Smooth muscle cell (in vitro differentiated cells): Measurements from ENCODE around the gene WDTC1. TPM values are rescaled to one million over a fixed set of nuclear protein-coding genes. Genes with fewer than 3 reads are reported as not detected.
"Not testable (repeated sequence)": the region's sequence is repeated elsewhere in the genome, so short reads cannot be mapped to it uniquely, and the experiment has no call there.

Experiments
- DNase-seq: peaks from one replicate; lab custom pipeline; 2025; ENCODE audit not compliant: unreplicated experiment; lab: John Stamatoyannopoulos, UW
- H2AFZ ChIP-seq: fragments of 200-600 bp; sonication (generic); 2 replicates; pipeline ENCODE4 v1.6.0; 2016; ENCODE audit warnings: antibody characterized with exemption, low read depth, mild to moderate bottlenecking
- H3F3A ChIP-seq: fragments of 200-600 bp; sonication (generic); 2 replicates; pipeline ENCODE4 v1.6.0; 2017; ENCODE audit warnings: antibody characterized with exemption, low read depth
- H3K27ac ChIP-seq: fragments of 200-600 bp; sonication (generic); 2 replicates; pipeline ENCODE4 v1.5.1; 2016; ENCODE audit warnings: low read depth, mild to moderate bottlenecking
- H3K27me3 ChIP-seq: fragments of 200-600 bp; sonication (generic); 2 replicates; pipeline ENCODE4 v1.6.1; 2016; ENCODE audit warnings: low read depth, mild to moderate bottlenecking
- H3K36me3 ChIP-seq: fragments of 200-600 bp; sonication (generic); 2 replicates; pipeline ENCODE4 v1.5.1; 2016; ENCODE audit warnings: low read depth
- H3K4me1 ChIP-seq: fragments of 200-600 bp; sonication (generic); 2 replicates; pipeline ENCODE4 v1.5.1; 2016; ENCODE audit warnings: low read depth
- H3K4me2 ChIP-seq: fragments of 200-600 bp; sonication (generic); 2 replicates; pipeline ENCODE4 v1.6.0; 2016; ENCODE audit warnings: mild to moderate bottlenecking
- H3K4me3 ChIP-seq: fragments of 200-600 bp; sonication (generic); 2 replicates; pipeline ENCODE4 v1.5.1; 2016; ENCODE audit warnings: mild to moderate bottlenecking
- H3K79me2 ChIP-seq: fragments of 200-600 bp; sonication (generic); 2 replicates; pipeline ENCODE4 v1.6.0; 2016; ENCODE audit warnings: low read depth, mild to moderate bottlenecking
- H3K9ac ChIP-seq: fragments of 200-600 bp; sonication (generic); 2 replicates; pipeline ENCODE4 v1.6.0; 2016; ENCODE audit warnings: low read depth
- H3K9me3 ChIP-seq: fragments of 200-600 bp; sonication (generic); replicated peaks from 2 replicates; pipeline ENCODE4 v1.5.1; 2016; ENCODE audit warnings: low read depth
- H4K20me1 ChIP-seq: fragments of 200-600 bp; sonication (generic); 2 replicates; pipeline ENCODE4 v1.6.0; 2016; ENCODE audit warnings: low read depth
- WGBS: methylation state at CpG from one replicate; pipeline ENCODE4 v1.1.7; 2016; ENCODE audit warnings: low lambda C conversion rate; 5-methylcytosine and 5-hydroxymethylcytosine counted together
- polyA plus RNA-seq: library from polyadenylated mRNA; unstranded; fragments of >200 nt; fragmentation: Nextera tagmentation; extraction: Ambion mirVana; gene quantifications from 2 replicates; pipeline ENCODE4 v1.2.1, GENCODE V29; 2016
- total RNA-seq: library from RNA; depleted of rRNA; stranded (reverse); fragments of >200 nt; gene quantifications from 2 replicates; pipeline ENCODE4 v1.2.3, GENCODE V29; 2014
- TF ChIP-seq, protein P1 (sequence below): fragments of 200-600 bp; sonication (generic); IDR thresholded peaks from 2 replicates; pipeline ENCODE4 v1.5.1; 2017; ENCODE audit warnings: borderline replicate concordance, mild to moderate bottlenecking, antibody characterized with exemption; ENCODE audit not compliant: insufficient read depth, poor library complexity, severe bottlenecking

The WDTC1 gene
- total and polyA plus RNA-seq, 2 experiments from 2014 or later: 5.4 to 10.3 TPM

DNA sequence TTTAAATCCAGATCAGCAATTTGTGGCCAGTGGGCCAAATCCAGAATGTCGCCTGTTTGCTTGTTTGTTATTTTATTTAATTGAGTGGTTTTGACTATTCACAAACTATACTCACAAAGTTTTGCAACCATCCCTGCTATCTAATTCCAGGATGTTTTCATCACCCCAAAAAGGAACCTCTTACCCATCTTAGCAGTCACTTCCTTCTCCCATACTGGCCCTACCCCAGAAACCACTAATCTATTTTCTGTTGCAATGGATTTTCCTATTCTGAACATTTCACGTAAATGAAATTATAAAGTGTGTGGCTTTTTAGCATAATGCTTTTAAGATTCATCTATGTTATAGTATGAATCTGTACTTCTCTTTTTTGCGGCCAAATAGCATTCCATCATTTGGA, 41.3 kb downstream of the WDTC1 start:
- no peak for DNase-seq
- H4K20me1 ChIP-seq: no peaks in the 10 kb centered on the region
- no peak overlapping the region for H3K4me3 ChIP-seq
- H3K4me2 ChIP-seq: no peak overlapping the region
- H3K27ac ChIP-seq: no peak overlapping the region
- TF ChIP-seq, protein P1, sequence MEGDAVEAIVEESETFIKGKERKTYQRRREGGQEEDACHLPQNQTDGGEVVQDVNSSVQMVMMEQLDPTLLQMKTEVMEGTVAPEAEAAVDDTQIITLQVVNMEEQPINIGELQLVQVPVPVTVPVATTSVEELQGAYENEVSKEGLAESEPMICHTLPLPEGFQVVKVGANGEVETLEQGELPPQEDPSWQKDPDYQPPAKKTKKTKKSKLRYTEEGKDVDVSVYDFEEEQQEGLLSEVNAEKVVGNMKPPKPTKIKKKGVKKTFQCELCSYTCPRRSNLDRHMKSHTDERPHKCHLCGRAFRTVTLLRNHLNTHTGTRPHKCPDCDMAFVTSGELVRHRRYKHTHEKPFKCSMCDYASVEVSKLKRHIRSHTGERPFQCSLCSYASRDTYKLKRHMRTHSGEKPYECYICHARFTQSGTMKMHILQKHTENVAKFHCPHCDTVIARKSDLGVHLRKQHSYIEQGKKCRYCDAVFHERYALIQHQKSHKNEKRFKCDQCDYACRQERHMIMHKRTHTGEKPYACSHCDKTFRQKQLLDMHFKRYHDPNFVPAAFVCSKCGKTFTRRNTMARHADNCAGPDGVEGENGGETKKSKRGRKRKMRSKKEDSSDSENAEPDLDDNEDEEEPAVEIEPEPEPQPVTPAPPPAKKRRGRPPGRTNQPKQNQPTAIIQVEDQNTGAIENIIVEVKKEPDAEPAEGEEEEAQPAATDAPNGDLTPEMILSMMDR: no peak
- peaks cover 6% of the 10 kb centered on the region for H3K9me3 ChIP-seq
- no peaks in the 10 kb centered on the region for H3K4me1 ChIP-seq
- H3K27me3 ChIP-seq: no peaks in the 10 kb centered on the region
- no peaks in the 10 kb centered on the region for H3K79me2 ChIP-seq
- H3F3A ChIP-seq: no peaks in the 10 kb centered on the region
- no peak overlapping the region for H2AFZ ChIP-seq
- no peak overlapping the region for H3K9ac ChIP-seq
- 78% methylated on average over 3 of the region's 3 CpGs for WGBS
- H3K36me3 ChIP-seq: no peaks in the 10 kb centered on the region

DNA sequence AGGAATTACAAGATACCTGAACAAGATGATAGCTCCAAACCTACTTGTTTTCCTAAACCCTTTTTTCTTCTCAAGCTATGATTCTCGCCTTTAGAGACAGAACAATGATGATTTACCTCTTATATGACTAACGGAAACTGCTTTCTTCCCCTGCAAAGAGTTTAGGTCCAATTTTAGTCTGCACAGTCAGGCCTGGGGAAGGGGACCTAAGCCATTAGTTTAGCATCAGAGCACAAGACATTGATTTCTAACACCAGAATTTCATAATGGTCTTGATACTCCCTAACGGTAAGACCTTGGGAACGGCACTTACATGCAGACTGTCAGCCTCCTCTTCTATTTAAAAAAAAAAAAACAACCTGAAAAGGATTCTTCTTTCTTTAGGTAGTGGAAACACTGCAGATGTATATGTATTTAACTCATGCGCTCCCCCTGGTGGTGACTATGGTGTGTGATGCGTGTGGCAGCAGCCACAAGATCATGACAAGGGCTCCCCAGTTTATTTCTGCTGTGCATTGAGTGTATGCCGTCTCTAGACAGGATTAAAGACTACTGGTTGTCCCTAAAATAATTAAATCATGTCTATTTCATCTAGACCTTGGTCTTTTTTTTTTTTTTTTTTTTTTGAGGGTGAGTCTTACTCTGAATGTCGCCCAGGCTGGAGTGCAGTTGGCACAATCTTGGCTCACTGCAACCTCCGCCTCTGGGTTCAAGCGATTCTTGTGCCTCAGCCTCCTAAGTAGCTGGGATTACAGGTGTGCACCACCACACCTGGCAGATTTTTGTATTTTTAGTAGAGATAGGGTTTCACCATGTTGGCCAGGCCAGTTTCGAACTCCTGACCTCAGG, 50.2 kb downstream of the WDTC1 start:
- Histone ChIP-seq H3F3A (peaks cover 6% of the 10 kb centered on the region), H3K4me3 (no peak overlapping the region), H3K27ac (no peak overlapping the region), H3K9me3 (no peaks in the 10 kb centered on the region), H3K36me3 (no peaks in the 10 kb centered on the region), H3K4me2 (no peak overlapping the region), H3K79me2 (no peaks in the 10 kb centered on the region), H3K4me1 (peaks cover 3% of the 10 kb centered on the region), H3K9ac (no peak overlapping the region), H3K27me3 (no peaks in the 10 kb centered on the region), H4K20me1 (no peaks in the 10 kb centered on the region), H2AFZ (no peak overlapping the region)
- WGBS: 53% methylated on average over 11 of the region's 11 CpGs
- peak; percentile 49 for DNase-seq
- TF ChIP-seq, protein P1: peak; percentile 85

DNA sequence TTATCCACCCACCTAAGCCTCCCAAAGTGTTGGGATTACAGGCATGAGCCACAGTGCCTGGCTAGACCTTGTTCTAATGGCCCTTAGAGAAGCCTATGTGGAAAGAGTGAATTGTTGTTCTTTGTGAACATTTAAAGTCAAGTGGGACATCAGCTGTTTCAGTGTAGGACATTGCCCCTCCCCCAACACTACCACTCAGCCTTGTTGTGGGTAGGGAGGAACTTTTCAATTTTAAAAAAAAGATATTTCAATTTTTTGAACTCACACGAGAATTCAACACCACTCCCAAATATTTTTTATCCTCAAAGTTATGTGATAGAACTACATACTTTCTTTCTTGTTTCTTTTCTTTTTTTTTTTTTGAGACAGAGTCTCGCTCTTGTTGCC, 50.8 kb downstream of the WDTC1 start:
- no peak overlapping the region for H3K27ac ChIP-seq
- no peak overlapping the region for H3K9ac ChIP-seq
- peaks cover 6% of the 10 kb centered on the region for H3F3A ChIP-seq
- TF ChIP-seq, protein P1: no peak
- H2AFZ ChIP-seq: no peak overlapping the region
- H3K27me3 ChIP-seq: no peaks in the 10 kb centered on the region
- DNase-seq: no peak
- WGBS: 75% methylated on average over 2 of the region's 2 CpGs
- H3K4me2 ChIP-seq: no peak overlapping the region
- H3K4me1 ChIP-seq: peaks cover 3% of the 10 kb centered on the region
- H4K20me1 ChIP-seq: no peaks in the 10 kb centered on the region
- H3K79me2 ChIP-seq: no peaks in the 10 kb centered on the region
- no peak overlapping the region for H3K4me3 ChIP-seq
- no peaks in the 10 kb centered on the region for H3K9me3 ChIP-seq
- no peaks in the 10 kb centered on the region for H3K36me3 ChIP-seq

DNA sequence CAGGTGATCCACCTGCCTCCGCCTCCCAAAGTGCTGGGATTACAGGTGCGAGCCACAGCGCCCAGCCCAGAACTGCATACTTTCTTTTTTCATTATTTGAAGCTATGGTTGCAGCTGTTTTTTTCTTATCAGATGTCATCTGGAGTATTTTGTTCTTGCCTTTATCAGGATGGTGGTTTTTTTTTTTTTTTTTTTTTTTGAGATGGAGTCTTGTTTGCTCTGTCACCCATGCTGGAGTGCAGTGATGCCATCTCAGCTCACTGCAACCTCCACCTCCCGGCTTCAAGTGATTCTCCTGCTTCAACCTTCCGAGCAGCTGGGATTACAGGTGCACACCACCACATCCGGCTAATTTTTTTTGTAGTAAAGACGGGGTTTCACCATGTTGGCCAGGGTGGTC, 51.4 kb downstream of the WDTC1 start:
- H3K27me3 ChIP-seq, H3K79me2 ChIP-seq, H3K27ac ChIP-seq, H3K9ac ChIP-seq, H3K36me3 ChIP-seq, H3K4me2 ChIP-seq, DNase-seq, H4K20me1 ChIP-seq, H3K4me1 ChIP-seq, H3K4me3 ChIP-seq, H2AFZ ChIP-seq, H3K9me3 ChIP-seq, H3F3A ChIP-seq: not testable (repeated sequence)
- WGBS: 96% methylated on average over 7 of the region's 7 CpGs

DNA sequence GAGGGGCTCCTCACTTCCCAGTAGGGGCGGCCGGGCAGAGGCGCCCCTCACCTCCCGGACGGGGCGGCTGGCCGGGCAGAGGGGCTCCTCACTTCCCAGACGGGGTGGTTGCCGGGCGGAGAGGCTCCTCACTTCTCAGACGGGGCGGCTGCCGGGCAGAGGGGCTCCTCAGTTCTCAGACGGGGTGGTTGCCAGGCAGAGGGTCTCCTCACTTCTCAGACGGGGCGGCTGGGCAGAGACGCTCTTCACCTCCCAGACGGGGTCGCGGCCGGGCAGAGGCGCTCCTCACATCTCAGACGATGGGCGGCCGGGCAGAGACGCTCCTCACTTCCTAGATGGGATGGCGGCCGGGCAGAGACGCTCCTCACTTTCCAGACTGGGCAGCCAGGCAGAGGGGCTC, 54.7 kb downstream of the WDTC1 start:
- DNase-seq: not testable (repeated sequence)

More for the DNA sequence above, 54.7 kb downstream of the WDTC1 start:
- not testable (repeated sequence) for H3K4me2 ChIP-seq, H3K9ac ChIP-seq, H4K20me1 ChIP-seq, H3K36me3 ChIP-seq, H3K4me3 ChIP-seq, H3K27me3 ChIP-seq, H3F3A ChIP-seq, H3K27ac ChIP-seq, H3K79me2 ChIP-seq, H3K4me1 ChIP-seq, H3K9me3 ChIP-seq, H2AFZ ChIP-seq
- over 99% methylated on average over 18 of the region's 29 CpGs for WGBS
